SK-N-SH treated with all-trans-retinoic acid at 6 μM for 48 hours (cell line): Measurements from ENCODE around the gene MS4A6A.

Experiments
- ATAC-seq: fragments of 200-7000 bp; cut with Tn5 transposase; 3 replicates; pipeline ENCODE4 v1.9.1; 2020; ENCODE audit warnings: mild to moderate bottlenecking, moderate library complexity
- ARNTL ChIP-seq: fragments of 450-650 bp; formaldehyde crosslinking; IDR thresholded peaks from 2 replicates; pipeline ENCODE4 v1.5.0; 2020; ENCODE audit warnings: low read depth, mild to moderate bottlenecking, moderate library complexity, borderline replicate concordance
- BACH2 ChIP-seq: fragments of 250-450 bp; sonication (Bioruptor Pico); IDR thresholded peaks from 2 replicates; pipeline ENCODE4 v1.9.0; 2021; ENCODE audit warnings: mild to moderate bottlenecking, borderline replicate concordance
- CSDC2 ChIP-seq: fragments of 250-450 bp; sonication (Bioruptor Pico); IDR thresholded peaks from 2 replicates; pipeline ENCODE4 v1.5.0; 2020; ENCODE audit warnings: mild to moderate bottlenecking, moderate library complexity
- ISL1 ChIP-seq: fragments of 250-450 bp; sonication (Bioruptor Pico); IDR thresholded peaks from 2 replicates; pipeline ENCODE4 v2.1.2; 2022; ENCODE audit warnings: mild to moderate bottlenecking, moderate library complexity
- OSR1 ChIP-seq: fragments of 250-450 bp; sonication (Bioruptor Pico); IDR thresholded peaks from 2 replicates; pipeline ENCODE4 v1.8.0; 2022; ENCODE audit warnings: moderate library complexity, mild to moderate bottlenecking, inconsistent platforms
- RARB ChIP-seq: fragments of 250-450 bp; sonication (Bioruptor Pico); IDR thresholded peaks from 2 replicates; pipeline ENCODE4 v1.8.0; 2021; ENCODE audit warnings: mild to moderate bottlenecking, moderate library complexity
- SNAI2 ChIP-seq: fragments of 250-450 bp; sonication (Bioruptor Pico); IDR thresholded peaks from 2 replicates; pipeline ENCODE4 v1.5.0; 2020; ENCODE audit warnings: mild to moderate bottlenecking, moderate library complexity
- TOX ChIP-seq: fragments of 250-450 bp; sonication (Bioruptor Pico); IDR thresholded peaks from 2 replicates; pipeline ENCODE4 v1.8.0; 2021; ENCODE audit warnings: mild to moderate bottlenecking, moderate library complexity, borderline replicate concordance
- ZC3H10 ChIP-seq: fragments of 250-450 bp; sonication (Bioruptor Pico); IDR thresholded peaks from 2 replicates; pipeline ENCODE4 v1.5.1; 2021; ENCODE audit warnings: mild to moderate bottlenecking, moderate library complexity

MS4A6A gene

GRCh38 chr11:60125956-60126585, 56.8 kb downstream of the MS4A6A start:
- TF ChIP-seq TOX (CRISPR knock-in tag) (no peak), SNAI2 (CRISPR knock-in tag) (no peak), CSDC2 (no peak), BACH2 (CRISPR knock-in tag) (no peak), OSR1 (CRISPR knock-in tag) (no peak), ARNTL (CRISPR knock-in tag) (no peak), RARB (no peak), ZC3H10 (CRISPR knock-in tag) (no peak)
- TF ChIP-seq, all 23 proteins: peak for 0
- ATAC-seq = no peak

GRCh38 chr11:60124802-60125432, 58.0 kb downstream of the MS4A6A start:
- TF ChIP-seq ISL1 = no peak
- no peak for ATAC-seq
